ENCODE measurements around the gene JUNB.

- TF ChIP-seq CTCF (IDR thresholded peaks at IDR 0.05) = no peak
- TF ChIP-seq POLR2A (IDR thresholded peaks at IDR 0.05) = no peak
These were observed 20.4 kb upstream of the JUNB start for GRCh38 chr19:12770922-12771321.
